D721Med (cell line): Measurements from ENCODE around the gene TMIGD1.

Source experiments
- DNase-seq: peaks from one replicate; pipeline ENCODE4 v3.0.0; 2011; ENCODE audit warnings: low spot score; ENCODE audit not compliant: insufficient read length
- FAIRE-seq: peaks from 2 replicates; lab custom pipeline; 2011; peaks lifted over from hg19 to GRCh38; lab: Jason Lieb, UNC
- TF ChIP-seq, protein P1 (sequence below): IDR thresholded peaks from 2 replicates; pipeline ENCODE4 v1.5.1; 2012; ENCODE audit warnings: mild to moderate bottlenecking, control low read depth; ENCODE audit not compliant: insufficient read depth; ENCODE audit errors: missing control alignments

The TMIGD1 gene

DNA sequence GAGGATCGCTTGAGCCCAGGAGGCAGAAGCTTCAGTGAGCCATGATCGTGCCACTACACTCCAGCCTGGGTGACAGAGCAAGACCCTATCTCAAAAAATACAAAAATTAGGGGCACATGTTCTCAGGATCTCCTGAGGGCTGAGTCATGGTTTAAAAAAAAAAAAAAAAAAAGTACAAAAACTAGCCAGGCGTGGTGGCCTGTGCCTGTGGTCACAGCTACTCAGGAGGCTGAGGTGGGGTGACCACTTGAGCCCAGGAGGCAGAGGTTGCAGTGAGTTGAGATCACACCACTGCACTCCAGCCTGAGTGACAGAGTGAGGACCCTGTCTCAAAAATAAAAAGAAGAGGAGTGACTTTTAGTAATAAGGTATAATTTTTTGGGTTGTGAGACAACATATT, 59.0 kb downstream of the TMIGD1 start:
- FAIRE-seq (no peak), DNase-seq (no peak)
- TF ChIP-seq, protein P1, sequence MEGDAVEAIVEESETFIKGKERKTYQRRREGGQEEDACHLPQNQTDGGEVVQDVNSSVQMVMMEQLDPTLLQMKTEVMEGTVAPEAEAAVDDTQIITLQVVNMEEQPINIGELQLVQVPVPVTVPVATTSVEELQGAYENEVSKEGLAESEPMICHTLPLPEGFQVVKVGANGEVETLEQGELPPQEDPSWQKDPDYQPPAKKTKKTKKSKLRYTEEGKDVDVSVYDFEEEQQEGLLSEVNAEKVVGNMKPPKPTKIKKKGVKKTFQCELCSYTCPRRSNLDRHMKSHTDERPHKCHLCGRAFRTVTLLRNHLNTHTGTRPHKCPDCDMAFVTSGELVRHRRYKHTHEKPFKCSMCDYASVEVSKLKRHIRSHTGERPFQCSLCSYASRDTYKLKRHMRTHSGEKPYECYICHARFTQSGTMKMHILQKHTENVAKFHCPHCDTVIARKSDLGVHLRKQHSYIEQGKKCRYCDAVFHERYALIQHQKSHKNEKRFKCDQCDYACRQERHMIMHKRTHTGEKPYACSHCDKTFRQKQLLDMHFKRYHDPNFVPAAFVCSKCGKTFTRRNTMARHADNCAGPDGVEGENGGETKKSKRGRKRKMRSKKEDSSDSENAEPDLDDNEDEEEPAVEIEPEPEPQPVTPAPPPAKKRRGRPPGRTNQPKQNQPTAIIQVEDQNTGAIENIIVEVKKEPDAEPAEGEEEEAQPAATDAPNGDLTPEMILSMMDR = no peak

DNA sequence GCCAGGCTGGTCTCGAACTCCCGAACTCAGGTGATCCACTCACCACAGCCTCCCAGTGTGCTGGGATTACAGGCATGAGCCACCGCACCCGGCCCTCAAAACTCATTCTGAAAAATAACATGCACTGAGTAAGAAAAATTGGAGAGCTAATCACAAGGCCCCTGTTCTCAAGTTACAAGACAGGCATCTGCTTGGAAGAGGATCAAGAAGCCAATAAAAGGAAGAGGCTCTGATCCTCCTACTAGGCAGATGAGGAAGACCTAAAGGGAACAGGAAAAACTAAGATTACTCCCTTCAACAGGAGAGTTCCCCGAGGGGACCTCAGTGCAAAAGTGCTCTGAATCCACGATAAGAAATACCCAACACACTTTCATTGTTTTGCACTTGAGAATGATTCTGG, 60.5 kb downstream of the TMIGD1 start:
- no peak for DNase-seq
- FAIRE-seq = peak; percentile 29
- TF ChIP-seq, protein P1 = no peak

DNA sequence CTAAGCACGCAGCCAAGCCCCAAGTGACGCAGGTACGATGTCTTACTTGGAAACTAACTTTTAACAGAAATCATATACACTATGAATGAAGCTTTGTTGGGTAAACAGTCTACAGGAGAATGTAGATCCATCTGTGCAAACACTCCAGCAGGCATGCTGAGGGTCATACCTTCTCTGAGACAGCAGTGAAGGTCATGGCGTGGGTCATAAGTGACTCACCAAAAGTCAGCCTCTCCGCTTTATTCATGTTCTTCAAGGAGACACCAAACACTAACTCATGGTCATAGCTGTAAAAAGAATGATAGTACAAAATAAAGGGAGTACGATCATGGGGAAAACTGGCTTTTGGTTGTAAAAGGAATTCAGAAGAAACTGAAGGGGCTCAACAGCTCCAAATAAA, 62.8 kb downstream of the TMIGD1 start:
- FAIRE-seq (no peak), DNase-seq (no peak)
- TF ChIP-seq, protein P1 = no peak

DNA sequence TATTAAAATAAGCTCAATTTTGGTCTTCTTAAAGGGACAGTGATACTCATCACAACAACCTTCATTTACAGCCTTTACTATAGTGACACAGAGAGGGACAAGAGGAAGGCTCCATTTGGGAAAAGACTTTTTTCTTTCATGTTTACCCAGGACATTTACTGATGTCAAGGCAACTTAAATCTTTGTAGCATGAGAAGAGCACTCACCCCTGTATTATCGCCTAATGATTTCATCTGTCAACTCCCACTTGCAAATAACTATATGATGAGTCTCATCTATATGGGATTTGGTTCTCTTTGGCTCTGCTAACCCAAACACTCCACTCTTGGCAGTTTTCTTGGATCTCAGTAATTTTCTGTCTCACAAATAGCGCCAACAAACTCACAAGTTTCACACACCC, 66.2 kb downstream of the TMIGD1 start:
- TF ChIP-seq, protein P1 = no peak
- FAIRE-seq (no peak), DNase-seq (no peak)
